HG02970 (cell line): ENCODE measurements around the gene HTT.

Experiments used
- ATAC-seq: cut with Tn5 transposase; IDR thresholded peaks from one replicate; pipeline ENCODE4 v1.9.1; 2021; ENCODE audit warnings: mild to moderate bottlenecking, moderate library complexity, moderate number of reproducible peaks; ENCODE audit not compliant: unreplicated experiment, low FRiP score

Gene HTT

DNA sequence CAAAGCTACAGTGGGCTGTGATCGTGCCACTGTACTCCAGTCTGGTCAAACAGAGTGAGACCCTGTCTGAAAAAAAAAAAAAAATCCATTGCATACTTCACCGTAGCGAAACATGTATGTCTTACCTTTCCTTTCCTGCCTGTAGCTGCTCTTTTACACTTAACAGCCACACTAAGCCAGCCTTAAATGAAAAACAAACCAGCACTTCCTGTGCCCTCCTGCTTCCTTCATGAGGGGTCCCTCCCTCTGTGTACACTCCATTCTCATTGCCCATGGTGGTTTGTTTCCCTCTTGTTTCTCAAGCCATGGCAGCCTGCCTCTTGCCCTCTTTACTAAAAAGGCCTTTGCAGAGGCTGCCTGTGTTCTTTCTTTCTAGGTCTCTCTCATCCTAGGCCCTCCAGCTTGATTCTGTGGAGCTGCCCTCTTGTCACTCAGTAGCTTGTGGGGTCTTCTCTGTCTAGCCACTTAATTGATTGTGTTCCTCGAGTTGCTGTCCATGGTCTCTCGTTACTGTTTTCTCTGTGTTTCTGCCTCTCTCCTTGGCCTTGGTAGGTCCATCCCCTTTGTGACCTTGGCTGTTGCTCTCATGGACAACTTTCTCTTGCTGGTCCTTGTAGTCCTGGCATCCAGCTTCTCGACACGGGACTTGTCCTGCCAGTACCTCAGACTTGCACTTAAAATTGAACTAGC is 122.3 kb downstream of the HTT start:
- no peak for ATAC-seq

DNA sequence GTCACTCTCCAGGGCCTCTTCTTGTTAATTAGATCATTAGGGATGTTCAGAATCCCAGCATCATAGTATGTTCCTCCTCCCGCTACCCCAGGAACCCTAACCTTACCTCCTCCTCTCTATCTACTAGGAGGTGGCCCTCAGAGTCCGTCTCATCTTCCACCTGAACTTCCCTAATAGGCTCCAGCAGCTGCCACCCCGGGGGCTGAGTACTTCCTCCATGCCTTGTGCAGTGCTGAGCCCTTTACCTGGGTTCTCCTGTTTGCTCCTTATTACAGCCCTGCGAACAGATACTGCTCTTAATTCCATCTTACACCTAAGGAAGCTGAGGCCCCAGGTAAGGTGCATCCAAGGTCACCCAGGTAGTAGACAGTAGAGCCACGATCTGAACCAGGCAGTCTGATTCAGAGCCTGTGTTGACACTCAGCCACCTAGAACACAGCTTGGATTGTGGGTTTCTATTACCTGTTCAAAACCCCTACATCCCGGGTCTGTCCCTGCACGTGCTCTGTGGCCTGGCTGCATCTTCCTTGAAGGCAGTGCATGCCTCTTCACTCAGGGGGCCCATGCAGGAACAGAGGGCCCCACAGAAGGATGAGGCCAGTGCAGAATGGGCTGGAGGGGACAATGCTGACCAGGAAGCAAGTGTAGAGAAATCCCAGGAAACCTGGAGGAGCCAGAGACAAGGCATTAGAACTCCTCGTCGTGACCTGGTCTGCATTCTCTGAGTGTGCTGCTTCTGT is 123.1 kb downstream of the HTT start:
- no peak for ATAC-seq

DNA sequence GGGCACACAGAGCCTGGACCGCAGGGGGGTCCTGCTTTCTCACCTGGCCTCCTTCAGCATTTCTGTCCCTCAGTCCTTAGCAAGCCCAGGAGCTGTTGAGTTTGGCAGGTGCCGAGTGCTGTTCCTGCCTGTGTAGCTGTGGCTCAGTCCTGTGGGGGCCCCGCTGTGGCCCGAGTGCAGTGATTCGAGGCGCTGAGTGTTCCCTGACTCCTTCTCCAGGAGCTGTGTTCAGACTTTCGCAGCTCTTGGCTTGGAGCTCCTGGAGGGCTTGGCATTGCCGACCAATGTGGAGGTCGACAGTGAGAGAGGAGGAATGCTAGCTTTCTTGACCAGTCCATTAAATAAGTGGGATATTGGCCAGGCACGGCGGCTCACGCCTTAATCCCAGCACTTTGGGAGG is 124.4 kb downstream of the HTT start:
- ATAC-seq = no peak

DNA sequence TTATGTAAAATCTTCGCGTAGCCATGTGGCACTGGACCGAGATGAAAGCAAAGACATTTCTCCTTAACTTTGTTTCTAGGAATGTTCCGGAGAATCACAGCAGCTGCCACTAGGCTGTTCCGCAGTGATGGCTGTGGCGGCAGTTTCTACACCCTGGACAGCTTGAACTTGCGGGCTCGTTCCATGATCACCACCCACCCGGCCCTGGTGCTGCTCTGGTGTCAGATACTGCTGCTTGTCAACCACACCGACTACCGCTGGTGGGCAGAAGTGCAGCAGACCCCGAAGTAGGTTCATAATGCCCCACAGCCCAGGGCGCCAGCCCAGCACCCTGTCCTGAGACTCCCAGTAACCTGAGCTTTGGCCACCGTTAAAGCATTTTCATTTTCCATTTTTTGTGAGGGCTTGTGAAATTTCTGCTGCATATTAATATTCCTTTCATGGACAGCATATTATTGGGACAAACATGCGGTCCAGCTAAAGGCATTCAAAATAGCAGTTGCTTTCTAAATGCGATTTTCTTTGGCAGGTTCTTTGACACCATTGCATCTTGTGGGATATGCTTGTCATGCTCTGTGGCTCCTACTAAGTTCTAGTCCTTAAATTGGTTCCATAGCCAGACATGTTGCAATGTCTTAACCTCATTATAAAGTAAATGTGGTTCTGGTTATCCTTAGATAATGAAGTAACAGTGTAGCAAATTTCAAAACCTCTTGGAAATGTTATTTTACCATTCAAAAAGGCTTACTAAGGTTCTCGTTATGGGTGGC is 125.4 kb downstream of the HTT start:
- no peak for ATAC-seq

DNA sequence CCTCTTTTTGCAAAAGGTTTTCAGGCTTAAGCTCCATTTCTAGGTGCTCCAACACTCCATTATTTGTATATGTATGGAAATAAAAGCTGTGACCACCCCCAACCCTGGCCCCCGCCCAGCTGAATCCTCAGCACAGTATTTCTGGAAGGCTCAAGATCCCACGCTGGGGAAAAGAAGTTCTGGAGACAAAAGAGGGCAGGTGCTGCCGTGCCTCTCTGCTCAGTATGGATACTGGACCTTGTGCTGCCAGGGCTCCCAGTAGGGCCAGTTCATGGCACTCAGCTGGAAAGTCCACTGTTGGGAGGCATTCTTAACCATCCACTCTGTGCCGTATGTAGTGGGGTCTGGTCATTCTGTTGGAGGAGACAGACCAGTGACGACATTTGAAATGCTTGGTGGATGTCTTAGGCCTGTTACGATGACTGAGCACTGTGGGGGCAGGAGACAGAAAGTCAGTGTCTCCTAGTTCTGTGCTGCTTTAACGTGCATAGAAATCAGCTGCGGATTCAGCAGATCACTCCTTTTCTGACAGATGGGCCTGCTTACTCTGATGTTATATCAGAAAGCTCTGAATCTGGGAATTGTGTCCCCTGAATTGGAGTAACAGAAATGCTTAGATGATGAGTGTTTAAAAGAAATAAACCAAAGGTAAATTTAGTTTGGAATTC is 126.1 kb downstream of the HTT start:
- no peak for ATAC-seq

DNA sequence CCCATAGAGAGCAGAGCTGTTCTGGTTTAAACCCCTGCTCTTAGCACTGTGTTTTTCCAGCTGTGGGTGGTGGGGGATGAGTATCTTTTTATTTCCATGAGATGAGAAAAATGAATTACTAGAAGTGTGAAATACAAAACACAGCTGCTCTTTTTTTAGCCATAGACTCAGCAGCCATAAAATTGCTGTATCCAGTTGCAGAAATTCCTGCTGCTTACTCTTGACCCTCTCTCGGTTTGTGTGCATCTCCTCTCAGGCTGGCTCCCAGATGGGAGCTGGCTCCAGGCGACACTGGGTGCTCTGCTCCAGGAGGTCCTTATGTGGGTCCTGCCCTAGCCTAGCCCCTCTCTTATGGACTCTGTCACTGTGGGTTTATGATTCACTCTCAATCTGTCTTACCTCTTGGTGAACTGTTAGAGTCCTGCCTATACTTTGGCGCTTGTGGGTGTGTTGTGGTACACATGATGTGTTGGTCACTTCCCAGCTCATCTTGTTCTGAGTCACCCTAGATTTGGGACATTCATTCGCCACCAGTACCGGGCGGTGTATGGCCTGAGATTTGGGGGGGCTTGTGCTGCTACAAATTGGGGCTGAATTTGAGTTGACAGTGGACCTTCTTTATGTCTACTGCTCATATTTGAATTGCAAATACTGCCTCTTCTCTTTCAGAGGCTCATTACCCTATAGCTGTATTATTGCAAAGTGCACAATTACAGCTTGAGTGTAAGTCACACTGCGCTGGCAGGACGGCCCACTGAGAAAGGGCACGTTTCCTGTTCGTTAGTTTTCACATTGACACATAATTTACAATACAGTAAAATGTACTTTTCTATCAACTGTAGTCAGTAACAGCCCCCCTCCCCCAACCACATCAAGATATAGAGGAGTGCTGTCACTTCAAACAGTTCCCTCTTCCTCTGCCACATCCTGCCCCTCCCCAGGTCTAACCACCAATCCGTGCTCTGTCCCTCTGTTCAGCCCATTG is 127.5 kb downstream of the HTT start:
- no peak for ATAC-seq

DNA sequence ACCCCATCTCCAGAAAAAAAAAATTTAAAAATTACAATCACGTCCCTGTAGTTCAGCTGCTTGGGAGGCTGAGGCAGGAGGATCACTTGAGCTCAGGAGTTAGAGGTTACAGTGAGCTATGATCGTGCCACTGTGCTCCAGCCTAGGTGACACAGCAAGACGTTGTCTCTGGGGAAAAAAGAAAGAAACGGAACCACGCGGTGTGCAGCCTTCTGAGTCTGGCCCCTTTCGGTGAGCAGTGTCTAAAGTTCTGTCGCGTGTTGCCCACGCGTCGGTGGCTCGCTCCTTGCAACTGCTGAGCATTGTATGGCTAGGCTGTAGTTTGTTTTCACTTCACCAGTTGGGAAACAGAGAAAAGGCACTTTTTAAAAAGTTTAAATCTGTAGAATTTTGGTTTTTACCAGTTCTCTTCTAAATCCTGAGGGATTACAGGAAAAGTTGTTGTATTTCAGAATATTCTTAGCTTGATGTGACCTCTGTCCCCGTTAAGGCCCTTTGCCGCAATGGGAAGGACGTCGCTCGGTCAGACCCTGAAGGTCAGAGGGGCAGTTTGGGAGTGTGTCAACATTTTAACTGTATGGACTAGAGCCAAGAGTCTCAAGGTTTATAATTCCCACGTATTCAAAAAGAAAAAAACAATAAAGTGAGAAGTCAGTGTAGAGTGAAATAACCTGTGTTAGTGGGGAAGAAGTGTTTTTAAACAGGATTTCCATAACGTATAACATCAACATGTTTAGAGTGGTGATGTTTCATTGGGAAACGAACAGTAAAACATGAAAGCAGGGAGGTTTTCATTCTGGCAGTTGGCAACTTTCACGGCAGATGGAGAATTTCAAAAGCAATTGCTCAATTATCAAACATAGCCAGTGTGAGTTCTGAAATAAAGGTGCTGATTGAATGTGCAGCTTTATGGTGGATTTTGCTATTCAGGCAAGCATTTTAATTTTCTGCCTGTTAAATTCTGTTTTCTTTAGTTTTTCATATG is 128.6 kb downstream of the HTT start:
- no peak for ATAC-seq

DNA sequence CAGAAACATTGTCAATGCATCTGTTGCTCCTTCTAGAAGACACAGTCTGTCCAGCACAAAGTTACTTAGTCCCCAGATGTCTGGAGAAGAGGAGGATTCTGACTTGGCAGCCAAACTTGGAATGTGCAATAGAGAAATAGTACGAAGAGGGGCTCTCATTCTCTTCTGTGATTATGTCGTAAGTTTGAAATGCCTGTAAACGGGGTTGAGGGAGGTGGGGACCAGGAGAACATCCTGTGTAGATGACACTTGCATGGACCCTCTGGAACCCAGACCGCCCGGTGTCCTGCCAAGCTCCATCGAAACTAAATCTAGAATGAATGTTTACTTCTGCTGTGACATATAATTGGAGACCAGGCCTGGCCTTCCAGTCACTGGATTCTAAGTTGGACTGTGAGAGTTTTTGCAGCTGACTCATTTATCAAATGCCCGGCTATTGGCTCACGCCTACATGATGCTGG is 129.5 kb downstream of the HTT start:
- no peak for ATAC-seq

DNA sequence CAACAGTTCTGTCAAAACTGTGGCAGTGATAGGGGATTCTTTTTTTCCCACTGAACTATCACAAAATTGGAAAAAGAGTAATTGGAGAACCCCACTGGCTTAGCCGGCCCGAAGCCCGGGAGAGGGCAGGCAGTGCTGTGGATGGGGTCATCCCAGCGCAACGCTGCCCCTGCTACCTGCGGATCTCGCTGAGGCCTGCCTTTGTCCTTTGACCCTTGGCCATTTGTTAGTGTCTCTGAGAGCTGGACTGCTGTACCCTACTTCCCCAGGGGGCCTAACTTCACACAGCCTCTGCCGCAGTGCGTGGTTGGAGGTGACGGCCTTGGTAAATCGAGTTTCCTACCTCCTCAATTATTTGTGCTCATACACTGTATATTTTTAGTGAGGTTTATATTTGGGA is 131.5 kb downstream of the HTT start:
- ATAC-seq = no peak

DNA sequence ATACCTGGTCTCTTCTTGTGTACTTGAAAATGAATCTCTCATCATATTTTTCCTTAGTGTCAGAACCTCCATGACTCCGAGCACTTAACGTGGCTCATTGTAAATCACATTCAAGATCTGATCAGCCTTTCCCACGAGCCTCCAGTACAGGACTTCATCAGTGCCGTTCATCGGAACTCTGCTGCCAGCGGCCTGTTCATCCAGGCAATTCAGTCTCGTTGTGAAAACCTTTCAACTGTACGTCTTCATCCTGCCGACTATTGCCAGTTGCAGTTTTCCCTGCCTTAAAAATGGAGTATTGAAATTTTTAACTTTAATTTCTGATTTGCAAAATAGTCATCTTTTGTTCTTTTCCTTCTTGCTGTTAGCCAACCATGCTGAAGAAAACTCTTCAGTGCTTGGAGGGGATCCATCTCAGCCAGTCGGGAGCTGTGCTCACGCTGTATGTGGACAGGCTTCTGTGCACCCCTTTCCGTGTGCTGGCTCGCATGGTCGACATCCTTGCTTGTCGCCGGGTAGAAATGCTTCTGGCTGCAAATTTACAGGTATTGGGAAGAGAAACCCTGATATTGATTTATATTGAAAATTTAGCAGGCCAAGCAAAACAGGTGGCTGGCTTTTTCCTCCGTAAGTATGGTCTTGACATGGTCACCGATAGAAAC is 132.1 kb downstream of the HTT start:
- ATAC-seq = no peak

DNA sequence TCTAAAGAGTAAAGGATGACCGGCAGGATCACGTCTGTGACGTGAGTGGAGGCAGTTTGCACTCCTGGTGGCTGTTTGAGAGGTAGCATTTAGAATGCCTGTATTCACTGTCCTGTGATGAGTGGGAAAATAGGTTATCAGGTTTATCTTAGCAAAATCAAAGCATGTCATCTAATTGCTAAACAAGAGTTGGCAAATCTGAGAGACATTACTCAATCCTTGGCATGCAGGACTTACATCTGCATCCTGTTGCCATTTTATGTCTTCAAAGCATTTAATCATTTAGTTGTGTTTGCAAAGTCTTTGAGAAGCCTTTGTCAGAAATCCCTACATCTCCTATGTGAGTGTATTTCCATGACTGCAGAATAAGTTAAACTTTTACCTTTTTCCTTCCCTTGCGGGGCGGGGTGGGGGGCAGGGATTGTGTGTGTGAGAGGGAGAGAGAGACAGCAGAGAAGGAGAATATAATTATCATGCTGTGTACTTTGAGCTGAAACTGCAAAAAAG is 133.1 kb downstream of the HTT start:
- ATAC-seq = no peak

DNA sequence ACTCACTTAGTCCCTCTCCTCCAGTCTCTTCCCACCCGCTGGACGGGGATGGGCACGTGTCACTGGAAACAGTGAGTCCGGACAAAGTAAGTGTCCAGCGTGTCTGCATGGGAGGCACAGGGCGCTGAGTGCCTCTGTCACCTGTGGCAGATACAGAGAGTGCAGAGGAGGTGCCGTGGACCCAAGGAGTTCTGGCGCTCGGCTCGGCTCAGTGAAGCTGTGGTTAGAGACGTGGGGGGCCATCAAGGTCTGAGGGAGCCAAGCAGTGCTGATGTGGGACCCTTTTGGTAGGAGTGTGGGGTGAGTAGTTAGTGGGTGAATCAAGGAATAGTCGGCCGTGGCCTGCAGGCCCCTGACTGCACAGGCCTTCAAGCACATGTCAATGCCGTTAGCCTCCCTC is 134.3 kb downstream of the HTT start:
- ATAC-seq = no peak

DNA sequence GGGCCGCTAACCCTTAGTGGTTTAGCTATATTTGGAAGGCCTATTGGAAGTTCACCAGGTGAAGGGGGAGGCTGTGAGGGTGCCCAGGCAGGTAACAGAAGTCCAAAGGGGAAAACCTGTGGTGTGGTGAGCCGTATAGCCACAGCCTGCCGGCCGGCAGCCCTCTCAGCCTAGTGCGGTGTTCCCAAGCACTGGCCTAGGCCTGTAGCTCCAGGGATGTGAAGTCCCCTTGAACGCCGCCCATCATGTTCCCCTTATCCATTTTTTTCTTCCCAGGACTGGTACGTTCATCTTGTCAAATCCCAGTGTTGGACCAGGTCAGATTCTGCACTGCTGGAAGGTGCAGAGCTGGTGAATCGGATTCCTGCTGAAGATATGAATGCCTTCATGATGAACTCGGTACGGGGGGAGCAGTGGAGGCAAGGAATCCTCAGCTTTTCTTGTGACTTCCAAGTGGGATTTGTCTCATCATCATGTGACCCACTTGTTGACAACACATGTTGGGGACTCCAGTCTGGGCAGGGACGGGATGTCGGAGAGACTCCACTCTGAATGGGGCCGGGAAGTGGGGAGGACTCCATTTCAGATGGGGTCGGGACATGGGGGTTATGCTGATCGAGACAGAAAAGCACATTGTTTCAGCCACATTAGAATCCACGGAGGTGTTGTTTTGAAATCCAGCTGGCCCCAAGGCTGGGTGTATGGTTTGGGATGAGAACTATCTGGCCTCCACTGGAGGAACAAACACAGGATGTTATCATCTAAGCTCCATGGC is 135.3 kb downstream of the HTT start:
- no peak for ATAC-seq

DNA sequence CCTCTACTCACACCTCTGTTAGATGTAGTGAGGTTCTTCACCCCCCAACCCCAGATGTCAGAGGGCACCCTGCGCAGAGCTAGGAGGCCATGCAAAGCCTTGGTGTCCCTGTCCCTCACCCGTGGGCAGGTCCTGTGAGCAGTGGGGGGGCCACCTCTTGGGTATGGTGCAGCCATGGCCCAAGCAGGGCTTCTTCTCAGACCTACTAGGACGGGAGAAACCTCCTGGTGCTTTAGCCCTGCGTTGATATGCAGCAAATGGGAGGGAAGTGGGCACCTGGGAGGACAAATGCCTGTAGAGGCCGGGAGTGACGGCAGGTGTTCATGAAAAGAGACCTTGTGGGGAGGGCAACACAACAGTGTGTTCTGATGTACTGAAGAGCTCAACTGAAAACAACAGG is 136.0 kb downstream of the HTT start:
- no peak for ATAC-seq

DNA sequence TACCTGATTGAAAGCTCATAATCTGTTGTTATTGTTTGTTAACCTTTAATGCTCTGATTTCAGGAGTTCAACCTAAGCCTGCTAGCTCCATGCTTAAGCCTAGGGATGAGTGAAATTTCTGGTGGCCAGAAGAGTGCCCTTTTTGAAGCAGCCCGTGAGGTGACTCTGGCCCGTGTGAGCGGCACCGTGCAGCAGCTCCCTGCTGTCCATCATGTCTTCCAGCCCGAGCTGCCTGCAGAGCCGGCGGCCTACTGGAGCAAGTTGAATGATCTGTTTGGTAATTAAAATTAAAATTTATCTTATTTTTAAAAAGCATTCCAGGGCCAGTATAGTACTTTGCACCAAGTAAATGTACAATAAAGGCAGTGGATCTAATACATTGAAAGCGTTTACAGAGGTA is 137.4 kb downstream of the HTT start:
- no peak for ATAC-seq

DNA sequence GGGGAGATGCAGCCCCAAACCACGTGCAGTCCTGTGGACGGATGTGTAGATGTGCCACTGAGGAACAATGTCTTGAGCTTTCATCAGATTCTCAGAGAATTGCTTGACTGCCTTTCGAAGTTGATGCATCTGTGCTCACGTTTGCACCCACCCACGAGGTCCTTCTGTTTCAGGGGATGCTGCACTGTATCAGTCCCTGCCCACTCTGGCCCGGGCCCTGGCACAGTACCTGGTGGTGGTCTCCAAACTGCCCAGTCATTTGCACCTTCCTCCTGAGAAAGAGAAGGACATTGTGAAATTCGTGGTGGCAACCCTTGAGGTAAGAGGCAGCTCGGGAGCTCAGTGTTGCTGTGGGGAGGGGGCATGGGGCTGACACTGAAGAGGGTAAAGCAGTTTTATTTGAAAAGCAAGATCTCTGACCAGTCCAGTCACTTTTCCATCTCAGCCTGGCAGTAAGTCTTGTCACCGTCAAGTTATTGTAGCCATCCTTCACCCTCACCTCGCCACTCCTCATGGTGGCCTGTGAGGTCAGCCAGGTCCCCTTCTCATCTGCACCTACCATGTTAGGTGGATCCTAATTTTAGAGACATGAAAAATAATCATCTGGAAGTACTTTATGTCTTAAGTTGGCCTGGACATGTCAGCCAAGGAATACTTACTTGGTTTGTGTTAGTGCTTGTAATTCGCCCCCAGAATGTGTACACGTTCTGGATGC is 138.1 kb downstream of the HTT start:
- no peak for ATAC-seq

DNA sequence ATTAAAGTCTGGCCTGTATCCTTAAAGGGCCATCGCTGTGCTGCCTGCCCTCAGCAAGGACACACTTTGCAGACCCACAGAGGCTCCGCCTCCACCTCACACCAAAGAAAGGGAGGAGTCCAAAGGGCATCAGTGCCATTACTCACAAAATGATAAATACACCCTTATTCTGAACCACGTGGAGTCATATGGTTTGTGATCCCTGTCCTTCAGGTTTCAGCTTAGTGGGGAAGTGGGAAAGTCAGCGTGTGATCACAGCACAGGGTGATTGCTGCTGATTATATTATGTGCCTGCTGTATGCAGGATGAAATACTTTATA is 138.6 kb downstream of the HTT start:
- ATAC-seq = no peak
